A549 (cell line): ENCODE measurements around the gene HMCES. TPM values are rescaled to one million over a fixed set of nuclear protein-coding genes. Genes with fewer than 3 reads are reported as not detected.

ENCODE experiments used
- ATAC-seq, 2 experiments: fragments of 200-7000 bp in 1 of 2; fragments of >200 bp in 1 of 2; cut with Nextera tagmentation in 1 of 2; cut with Tn5 transposase in 1 of 2; 3 replicates each; pipeline versions ENCODE4 v1.8.0 to v1.9.1; 2018 to 2020; ENCODE audit warnings: mild to moderate bottlenecking in 1 of 2, moderate library complexity in 1 of 2
- CTCF ChIA-PET: fragments of 300-600 bp; sonication (Branson Sonifier 250); formaldehyde crosslinking; extraction: SDS; loops from one replicate; lab custom pipeline; 2021; ENCODE audit warnings: antibody characterized with exemption, inconsistent platforms; lab: Yijun Ruan, JAX
- POLR2A ChIA-PET: fragments of 350-600 bp; formaldehyde crosslinking; extraction: SDS; loops from one replicate; lab custom pipeline; 2021; ENCODE audit warnings: antibody characterized with exemption, inconsistent platforms; lab: Yijun Ruan, JAX
- DNase-seq, 2 experiments: peaks; one replicate each; pipeline versions ENCODE4 v3.0.0 to v3.0.0-alpha.2; 2011 to 2016; ENCODE audit warnings: low read depth in 1 of 2, low spot score in 1 of 2
- FAIRE-seq: peaks from 2 replicates; lab custom pipeline; 2011; peaks lifted over from hg19 to GRCh38; lab: Jason Lieb, UNC
- H3K27ac ChIP-seq, 2 experiments: fragments of >200 bp; sonication (Bioruptor Twin); formaldehyde crosslinking; 3 replicates each; pipeline ENCODE4 v1.5.1; 2016 to 2017
- H3K4me1 ChIP-seq: fragments of >200 bp; sonication (Bioruptor Twin); formaldehyde crosslinking; 3 replicates; pipeline ENCODE4 v1.6.1; 2016
- H3K4me2 ChIP-seq: fragments of >200 bp; sonication (Bioruptor Twin); formaldehyde crosslinking; 3 replicates; pipeline ENCODE4 v1.6.1; 2016
- H3K4me3 ChIP-seq: fragments of >200 bp; sonication (Bioruptor Twin); formaldehyde crosslinking; 3 replicates; pipeline ENCODE4 v1.5.1; 2016
- H3K9me3 ChIP-seq: fragments of >200 bp; sonication (Bioruptor Twin); formaldehyde crosslinking; 3 replicates; pipeline ENCODE4 v1.6.1; 2016
- BCL3 ChIP-seq: fragments of >200 bp; sonication (Bioruptor Twin); formaldehyde crosslinking; IDR thresholded peaks from 3 replicates; pipeline ENCODE4 v1.6.1; 2016
- BHLHE40 ChIP-seq: IDR thresholded peaks from 2 replicates; pipeline ENCODE4 v1.6.1; 2012; ENCODE audit warnings: low read depth, low read length, inconsistent platforms
- CBX2 ChIP-seq: fragments of 200-600 bp; sonication (generic); IDR thresholded peaks from 2 replicates; pipeline ENCODE4 v1.6.1; 2016; ENCODE audit warnings: low read depth, mild to moderate bottlenecking, borderline replicate concordance
- CBX8 ChIP-seq: fragments of 200-600 bp; sonication (generic); IDR thresholded peaks from 2 replicates; pipeline ENCODE4 v1.6.1; 2016
- CHD2 ChIP-seq: fragments of 150-350 bp; IDR thresholded peaks from 2 replicates; pipeline ENCODE4 v1.6.1; 2014; ENCODE audit warnings: low read length; ENCODE audit not compliant: partially characterized antibody
- CTCF ChIP-seq: fragments of >200 bp; sonication (Bioruptor Twin); formaldehyde crosslinking; IDR thresholded peaks from 3 replicates; pipeline ENCODE4 v1.5.1; 2016
- E2F6 ChIP-seq: IDR thresholded peaks from 2 replicates; pipeline ENCODE4 v1.6.1; 2012; ENCODE audit warnings: low read depth, borderline replicate concordance
- EHMT2 ChIP-seq: fragments of 200-600 bp; sonication (generic); IDR thresholded peaks from 2 replicates; pipeline ENCODE4 v1.6.1; 2016; ENCODE audit warnings: antibody characterized with exemption, low read depth, mild to moderate bottlenecking, moderate library complexity
- FOSB ChIP-seq: fragments of 250-450 bp; sonication (Bioruptor Pico); IDR thresholded peaks from 2 replicates; pipeline ENCODE4 v1.5.0; 2020; ENCODE audit warnings: mild to moderate bottlenecking, moderate library complexity
- FOSL2 ChIP-seq, 2 experiments: fragments of 450-650 bp in 1 of 2; fragments of >200 bp in 1 of 2; sonication (Bioruptor Twin) in 1 of 2; formaldehyde crosslinking; IDR thresholded peaks; 2 replicates each; pipeline versions ENCODE4 v1.5.0 to v1.6.1; 2016 to 2020; ENCODE audit warnings: mild to moderate bottlenecking in 1 of 2, moderate library complexity in 1 of 2
- HOXA7 ChIP-seq: fragments of 250-450 bp; sonication (Bioruptor Pico); IDR thresholded peaks from 2 replicates; pipeline ENCODE4 v1.5.0; 2020; ENCODE audit warnings: mild to moderate bottlenecking, moderate library complexity
- HOXB13 ChIP-seq: fragments of 250-450 bp; sonication (Bioruptor Pico); IDR thresholded peaks from 2 replicates; pipeline ENCODE4 v1.5.0; 2020; ENCODE audit warnings: low read depth, mild to moderate bottlenecking, moderate library complexity
- JUN ChIP-seq, 2 experiments: fragments of >200 bp; sonication (Bioruptor Twin); formaldehyde crosslinking; IDR thresholded peaks; 2 replicates in 1 of 2; 3 replicates in 1 of 2; pipeline ENCODE4 v1.6.1; 2016 to 2017
- KDM1A ChIP-seq: fragments of 200-600 bp; sonication (generic); IDR thresholded peaks from 2 replicates; pipeline ENCODE4 v1.6.1; 2016; ENCODE audit warnings: low read depth, mild to moderate bottlenecking
- MYC ChIP-seq: IDR thresholded peaks from 2 replicates; pipeline ENCODE4 v1.6.1; 2012; ENCODE audit warnings: mild to moderate bottlenecking, inconsistent platforms, low read length, improper control_type of control experiment, borderline replicate concordance
- NPAS2 ChIP-seq: fragments of 250-450 bp; sonication (Bioruptor Pico); IDR thresholded peaks from 2 replicates; pipeline ENCODE4 v1.8.0; 2022; ENCODE audit warnings: mild to moderate bottlenecking, moderate library complexity, borderline replicate concordance
- PBX3 ChIP-seq: IDR thresholded peaks from 2 replicates; pipeline ENCODE4 v1.6.1; 2012
- RAD21 ChIP-seq, 2 experiments: fragments of >200 bp in 1 of 2; sonication (Bioruptor Twin) in 1 of 2; formaldehyde crosslinking in 1 of 2; IDR thresholded peaks in 1 of 2; conservative IDR thresholded peaks in 1 of 2; 2 replicates in 1 of 2; 3 replicates in 1 of 2; pipeline ENCODE4 v1.6.1; 2012 to 2018; ENCODE audit warnings: inconsistent platforms in 1 of 2
- RCOR1 ChIP-seq: fragments of 150-350 bp; IDR thresholded peaks from 2 replicates; pipeline ENCODE4 v1.6.1; 2014; ENCODE audit warnings: antibody characterized with exemption, low read length, low read depth
- RFX5 ChIP-seq: fragments of 450-650 bp; IDR thresholded peaks from 2 replicates; pipeline ENCODE4 v1.7.1; 2014; ENCODE audit warnings: antibody characterized with exemption, mild to moderate bottlenecking, moderate library complexity
- RNF2 ChIP-seq: fragments of 200-600 bp; sonication (generic); IDR thresholded peaks from 2 replicates; pipeline ENCODE4 v1.6.1; 2016; ENCODE audit warnings: low read depth, mild to moderate bottlenecking, antibody characterized with exemption, moderate library complexity, borderline replicate concordance
- SMC3 ChIP-seq: fragments of >200 bp; sonication (Bioruptor Twin); formaldehyde crosslinking; IDR thresholded peaks from 3 replicates; pipeline ENCODE4 v1.6.1; 2018; ENCODE audit warnings: inconsistent platforms
- SREBF2 ChIP-seq: fragments of 450-650 bp; IDR thresholded peaks from 2 replicates; pipeline ENCODE4 v1.6.1; 2014; ENCODE audit warnings: mild to moderate bottlenecking, moderate library complexity
- TFCP2L1 ChIP-seq: fragments of 250-450 bp; sonication (Bioruptor Pico); IDR thresholded peaks from 2 replicates; pipeline ENCODE4 v1.5.0; 2021; ENCODE audit warnings: mild to moderate bottlenecking
- TP53 ChIP-seq: fragments of 250-450 bp; sonication (Bioruptor Pico); IDR thresholded peaks from 2 replicates; pipeline ENCODE4 v1.5.0; 2021; ENCODE audit warnings: mild to moderate bottlenecking, moderate library complexity
- ZC3H11A ChIP-seq: fragments of 450-650 bp; IDR thresholded peaks from 2 replicates; pipeline ENCODE4 v1.6.1; 2014; ENCODE audit warnings: antibody characterized with exemption, mild to moderate bottlenecking
- ZFP36 ChIP-seq: fragments of 450-650 bp; IDR thresholded peaks from 2 replicates; pipeline ENCODE4 v1.6.1; 2014; ENCODE audit warnings: borderline replicate concordance; ENCODE audit not compliant: partially characterized antibody
- ZNF302 ChIP-seq: fragments of 250-450 bp; sonication (Bioruptor Pico); IDR thresholded peaks from 2 replicates; pipeline ENCODE4 v1.9.0; 2021; ENCODE audit warnings: inconsistent platforms, mild to moderate bottlenecking, moderate library complexity
- ZSCAN20 ChIP-seq: fragments of 250-450 bp; sonication (Bioruptor Pico); IDR thresholded peaks from 2 replicates; pipeline ENCODE4 v1.8.0; 2022; ENCODE audit warnings: mild to moderate bottlenecking, moderate library complexity
- WGBS: methylation state at CpG from one replicate; pipeline ENCODE4 v1.1.6; 2017; ENCODE audit errors: missing lambda C conversion rate; 5-methylcytosine and 5-hydroxymethylcytosine counted together
- polyA plus RNA-seq, 4 experiments: library from polyadenylated mRNA; depleted of rRNA in 3 of 4; stranded (reverse); fragments of >200 nt; fragmentation: RNase III in 1 of 4; extraction: RNeasy Plus Mini Kit Qiagen cat#74134 plus additional on column Dnase treatment in 1 of 4; gene quantifications; 2 replicates in 3 of 4; 3 replicates in 1 of 4; pipeline ENCODE4 v1.2.3, GENCODE V29; 2011 to 2017

HMCES gene
- polyA plus RNA-seq, 2 of the 4 experiments (the other 2 are of a cell fraction) = 35.2 to 39.9 TPM

GRCh38 chr3:129234441-129234840, 44.2 kb upstream of the HMCES start:
- Histone ChIP-seq H3K4me1 (peaks cover 33% of the 10 kb centered on the region), H3K4me3 (no peak overlapping the region), H3K27ac (0 out of 6 replicates have a peak overlapping the region, but pooled peaks of 1 of the 2 experiments have one; percentile 28), H3K9me3 (no peaks in the 10 kb centered on the region), H3K4me2 (no peak overlapping the region)
- ATAC-seq (no peak), DNase-seq (no peak)
- POLR2A ChIA-PET = no interaction called here
- CTCF ChIA-PET = interaction anchor here (1.7 to 11.5 kb wide), 2 partner anchors 11 to 181 kb away, joined by 4 to 82 read pairs; no protein-coding TSS in a partner anchor
- WGBS = 88% methylated on average over 3 of the region's 3 CpGs
- TF ChIP-seq NPAS2 (CRISPR knock-in tag) (no peak), HOXB13 (CRISPR knock-in tag) (no peak), RCOR1 (no peak), JUN (IDR thresholded peaks at IDR 0.05) (no peak), EHMT2 (no peak), CTCF (no peak), MYC (no peak), E2F6 (no peak), FOSB (CRISPR knock-in tag) (no peak), KDM1A (no peak), ZFP36 (no peak), ZC3H11A (no peak), CBX8 (no peak)
- TF ChIP-seq, all 56 proteins: peak for 0
- no peak for FAIRE-seq

GRCh38 chr3:129235344-129235917, 43.2 kb upstream of the HMCES start:
- Histone ChIP-seq H3K4me1 (peaks cover 33% of the 10 kb centered on the region), H3K27ac (0 out of 6 replicates have a peak overlapping the region, but pooled peaks of 1 of the 2 experiments have one; percentile 24), H3K9me3 (no peaks in the 10 kb centered on the region), H3K4me3 (no peak overlapping the region), H3K4me2 (no peak overlapping the region)
- ChIA-PET CTCF (interaction anchor here (1.7 to 11.5 kb wide), 2 partner anchors 10 to 182 kb away, joined by 4 to 82 read pairs; no protein-coding TSS in a partner anchor), POLR2A (interaction anchor here (0.9 to 2.0 kb wide), 2 partner anchors 10 to 73 kb away, joined by 3 to 4 read pairs; no protein-coding TSS in a partner anchor)
- ATAC-seq (no peak), DNase-seq (no peak), FAIRE-seq (no peak)
- WGBS = 89% methylated on average over 4 of the region's 4 CpGs
- TF ChIP-seq ZNF302 (CRISPR knock-in tag) (no peak), CBX2 (no peak), BHLHE40 (no peak), RFX5 (no peak), HOXA7 (CRISPR knock-in tag) (no peak), TFCP2L1 (CRISPR knock-in tag) (no peak), CHD2 (no peak), FOSB (CRISPR knock-in tag) (no peak), SREBF2 (no peak), RNF2 (no peak), BCL3 (no peak), ZFP36 (no peak), SMC3 (no peak), ZSCAN20 (CRISPR knock-in tag) (no peak), TP53 (CRISPR knock-in tag) (no peak), PBX3 (no peak), JUN (IDR thresholded peaks at IDR 0.05) (no peak), FOSL2 (IDR thresholded peaks at IDR 0.05) (no peak), FOSL2 (CRISPR knock-in tag; IDR thresholded peaks at IDR 0.05) (no peak), RAD21 (conservative IDR thresholded peaks at IDR 0.05 in 1 of 2, IDR thresholded peaks at IDR 0.05 in 1 of 2) (no peak), KDM1A (no peak)
